ENCODE measurements around the gene CACNA1G. TPM values are rescaled to one million over a fixed set of nuclear protein-coding genes. Genes with fewer than 3 reads are reported as not detected.

The CACNA1G gene
- total and polyA plus RNA-seq, 10 donors: 0.02 to 1.3 (median 0.09) TPM; not detected in 1

DNA sequence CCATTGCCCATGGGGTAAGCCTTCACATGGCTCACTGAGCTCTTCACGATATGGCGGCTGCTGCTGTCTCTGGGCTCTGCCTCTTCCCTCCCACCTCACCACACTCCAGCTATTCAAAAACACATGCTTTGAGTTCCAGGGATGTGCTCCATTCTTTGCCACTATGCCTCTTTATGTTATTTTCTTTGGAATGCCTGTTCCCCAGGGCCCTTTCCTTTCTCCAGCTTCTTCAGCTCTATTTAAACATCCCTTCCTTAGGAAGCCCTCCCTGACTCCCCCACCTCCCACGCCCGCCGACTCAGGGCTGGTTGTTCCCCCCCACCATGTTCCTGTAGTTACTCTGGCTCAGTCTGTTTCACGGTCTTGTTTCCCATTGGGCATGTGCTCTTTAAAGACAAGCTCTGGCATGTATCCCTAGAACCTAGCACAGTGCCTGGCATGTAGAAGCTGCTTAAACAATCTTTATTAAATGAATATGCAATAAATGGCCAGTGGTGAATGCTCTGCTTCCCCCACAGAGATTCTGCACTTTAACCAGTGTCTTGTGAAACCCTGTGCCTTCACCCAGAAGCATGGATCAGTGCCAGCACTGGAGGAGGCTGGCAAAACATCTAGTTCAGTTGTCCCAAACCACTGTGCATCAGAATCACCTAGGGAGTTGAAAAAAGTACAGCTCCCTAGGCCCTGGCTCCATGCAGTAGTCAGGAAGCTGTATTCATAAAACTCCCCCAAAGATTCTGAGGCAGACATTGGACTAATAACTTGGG, 45.4 kb upstream of the CACNA1G start:
- intact Hi-C loops (cut with DNase I; ENCODE audit: low total_unique reads): no loop called here
- no peaks in the 10 kb centered on the region for H3K36me3 ChIP-seq
- H3K4me3 ChIP-seq: no peak overlapping the region
- DNase-seq: peak; percentile 25
- peaks cover 0 to 3% (median 0%) of the 10 kb centered on the region in 6 donors for H3K4me1 ChIP-seq
- no peaks in the 10 kb centered on the region for H3K27me3 ChIP-seq (replicated peaks in 1 of 7)
- H3K27ac ChIP-seq: peak overlapping the region in 1 of 8 donors; percentile 9
- WGBS, 5 donors: 66 to 81% (median 74%) methylated on average over 6 of the region's 6 CpGs
- TF ChIP-seq, protein P1, sequence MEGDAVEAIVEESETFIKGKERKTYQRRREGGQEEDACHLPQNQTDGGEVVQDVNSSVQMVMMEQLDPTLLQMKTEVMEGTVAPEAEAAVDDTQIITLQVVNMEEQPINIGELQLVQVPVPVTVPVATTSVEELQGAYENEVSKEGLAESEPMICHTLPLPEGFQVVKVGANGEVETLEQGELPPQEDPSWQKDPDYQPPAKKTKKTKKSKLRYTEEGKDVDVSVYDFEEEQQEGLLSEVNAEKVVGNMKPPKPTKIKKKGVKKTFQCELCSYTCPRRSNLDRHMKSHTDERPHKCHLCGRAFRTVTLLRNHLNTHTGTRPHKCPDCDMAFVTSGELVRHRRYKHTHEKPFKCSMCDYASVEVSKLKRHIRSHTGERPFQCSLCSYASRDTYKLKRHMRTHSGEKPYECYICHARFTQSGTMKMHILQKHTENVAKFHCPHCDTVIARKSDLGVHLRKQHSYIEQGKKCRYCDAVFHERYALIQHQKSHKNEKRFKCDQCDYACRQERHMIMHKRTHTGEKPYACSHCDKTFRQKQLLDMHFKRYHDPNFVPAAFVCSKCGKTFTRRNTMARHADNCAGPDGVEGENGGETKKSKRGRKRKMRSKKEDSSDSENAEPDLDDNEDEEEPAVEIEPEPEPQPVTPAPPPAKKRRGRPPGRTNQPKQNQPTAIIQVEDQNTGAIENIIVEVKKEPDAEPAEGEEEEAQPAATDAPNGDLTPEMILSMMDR (IDR thresholded peaks at IDR 0.05 in 8 of 11, conservative IDR thresholded peaks at IDR 0.05 in 3 of 11): no peak
- TF ChIP-seq POLR2A (IDR thresholded peaks at IDR 0.05) (no peak), POLR2AphosphoS5 (IDR thresholded peaks at IDR 0.05) (no peak)
- no peaks in the 10 kb centered on the region for H3K9me3 ChIP-seq

DNA sequence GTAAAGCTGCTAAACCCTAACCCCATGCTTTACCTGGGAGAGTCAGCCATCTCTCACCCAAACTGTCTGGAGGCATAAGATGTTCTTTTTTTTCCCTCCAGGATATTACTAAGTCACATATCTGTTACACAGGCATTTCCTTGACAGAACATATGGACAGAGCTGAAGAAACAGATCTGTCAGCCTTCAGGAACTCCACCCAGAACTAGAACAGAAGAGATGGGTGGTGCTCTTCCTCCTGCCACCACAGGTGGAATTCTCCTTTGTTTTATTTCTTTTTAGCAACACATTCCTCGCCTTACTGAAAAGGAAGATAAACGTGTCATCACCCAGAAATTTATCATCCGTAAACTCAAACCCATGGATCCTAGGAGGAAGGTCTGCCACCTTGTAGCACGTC, 43.5 kb upstream of the CACNA1G start:
- TF ChIP-seq POLR2AphosphoS5 (IDR thresholded peaks at IDR 0.05) (no peak), POLR2A (IDR thresholded peaks at IDR 0.05) (no peak)
- TF ChIP-seq, protein P1 (IDR thresholded peaks at IDR 0.05 in 8 of 11, conservative IDR thresholded peaks at IDR 0.05 in 3 of 11): no peak

DNA sequence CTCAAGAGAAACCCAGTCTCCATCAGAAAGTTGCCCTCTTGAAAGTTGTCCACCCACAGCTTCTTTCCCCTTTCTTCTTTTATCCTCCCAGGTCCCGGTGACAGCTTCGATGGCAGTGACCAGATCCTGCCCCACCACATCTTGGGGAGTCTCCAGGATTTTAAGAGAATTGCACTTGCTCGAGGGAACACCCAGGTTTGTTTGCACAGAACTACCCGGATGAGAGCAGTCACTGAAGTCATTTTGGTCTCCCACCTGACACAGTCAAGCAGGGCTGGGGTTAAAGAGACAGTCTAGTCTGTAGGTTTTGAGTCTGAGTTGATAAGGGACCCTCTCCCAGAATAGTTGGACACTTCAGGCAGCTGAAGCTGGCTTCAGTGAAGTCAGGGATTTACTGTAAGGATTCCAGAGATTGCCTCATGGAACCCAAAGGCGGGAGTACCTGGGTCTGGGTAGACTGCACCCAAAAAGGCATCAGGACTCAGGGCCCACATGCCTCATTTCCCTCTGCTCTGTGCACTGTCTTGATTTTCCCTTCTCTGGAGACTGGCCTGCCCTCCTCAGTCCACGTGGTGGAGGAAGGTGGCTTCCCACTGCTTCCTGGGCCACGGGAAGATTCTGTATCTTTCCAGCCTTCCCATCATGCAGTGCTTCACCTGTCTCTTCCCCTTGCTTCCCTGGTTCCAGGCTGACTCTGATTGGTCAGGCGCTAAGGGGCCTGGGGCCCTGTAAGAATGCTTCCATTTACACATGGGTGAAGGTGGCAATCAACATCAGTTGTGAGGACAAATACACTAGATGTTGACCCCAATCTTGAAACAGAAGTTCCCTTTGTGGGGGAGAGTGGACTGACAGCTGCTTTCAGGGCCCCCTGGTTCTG, 42.8 kb upstream of the CACNA1G start:
- no peak overlapping the region for H3K27ac ChIP-seq
- intact Hi-C loops (cut with DNase I; ENCODE audit: low total_unique reads): no loop called here

More for the DNA sequence above, 43.5 kb upstream of the CACNA1G start:
- no peaks in the 10 kb centered on the region for H3K36me3 ChIP-seq
- no peak overlapping the region for H3K27ac ChIP-seq
- 79 to 85% (median 84%) methylated on average over 4 of the region's 4 CpGs for WGBS, 5 donors
- no peaks in the 10 kb centered on the region for H3K9me3 ChIP-seq
- no peaks in the 10 kb centered on the region for H3K4me1 ChIP-seq
- no peak for DNase-seq
- intact Hi-C loops (cut with DNase I; ENCODE audit: low total_unique reads): no loop called here
- H3K27me3 ChIP-seq (replicated peaks in 1 of 7): no peaks in the 10 kb centered on the region
- no peak overlapping the region for H3K4me3 ChIP-seq

More for the DNA sequence above, 42.8 kb upstream of the CACNA1G start:
- H3K4me1 ChIP-seq: no peaks in the 10 kb centered on the region
- WGBS, 5 donors: 78 to 86% (median 84%) methylated on average over 8 of the region's 8 CpGs
- no peaks in the 10 kb centered on the region for H3K9me3 ChIP-seq
- no peak for DNase-seq
- no peaks in the 10 kb centered on the region for H3K27me3 ChIP-seq (replicated peaks in 1 of 7)
- H3K36me3 ChIP-seq: no peaks in the 10 kb centered on the region
- TF ChIP-seq POLR2AphosphoS5 (IDR thresholded peaks at IDR 0.05) (no peak), POLR2A (IDR thresholded peaks at IDR 0.05) (no peak)
- TF ChIP-seq, protein P1 (IDR thresholded peaks at IDR 0.05 in 8 of 11, conservative IDR thresholded peaks at IDR 0.05 in 3 of 11): no peak
- H3K4me3 ChIP-seq: no peak overlapping the region

All from spleen (tissue), 11 donors.